Tibial artery (tissue), 4 donors: ENCODE data around the gene TRAPPC14.

Source experiments
- DNase-seq, 2 donors: peaks; one replicate each; pipeline ENCODE4 v3.0.0-alpha.2; 2019
- H3K27ac ChIP-seq, 2 donors: fragments of 200-600 bp; sonication (generic) in 1 of 2; 1 replicate in 1 of 2; 2 replicates in 1 of 2; pipeline ENCODE4 v1.5.1; 2018 to 2019; ENCODE audit warnings: mild to moderate bottlenecking in 1 of 2
- H3K27me3 ChIP-seq, 2 donors: fragments of 200-600 bp; sonication (generic) in 1 of 2; one replicate each; pipeline versions ENCODE4 v1.5.1 to v1.6.0; 2016 to 2019
- H3K36me3 ChIP-seq, 3 donors: fragments of 200-600 bp; sonication (generic) in 2 of 3; one replicate each; pipeline ENCODE4 v1.5.1; 2016 to 2019; ENCODE audit warnings: mild to moderate bottlenecking in 2 of 3
- H3K4me1 ChIP-seq, 4 donors: fragments of 200-600 bp; sonication (generic) in 2 of 4; 1 replicate in 3 of 4; 2 replicates in 1 of 4; pipeline ENCODE4 v1.5.1; 2016 to 2019
- H3K4me3 ChIP-seq, 2 donors: fragments of 200-600 bp; sonication (generic) in 1 of 2; 1 replicate in 1 of 2; 2 replicates in 1 of 2; pipeline ENCODE4 v1.5.1; 2018 to 2019; ENCODE audit warnings: mild to moderate bottlenecking in 2 of 2
- H3K9me3 ChIP-seq, 3 donors: fragments of 200-600 bp; sonication (generic) in 1 of 3; one replicate each; pipeline ENCODE4 v1.5.1; 2016 to 2019
- intact Hi-C: fragments of 100-400 bp; cut with DNase I; formaldehyde crosslinking; loops from one replicate; pipeline ENCODE4 v1.15.0; 2023; ENCODE audit warnings: low total_unique reads
- TF ChIP-seq, protein P1 (sequence below), 2 experiments: fragments of 200-600 bp in 1 of 2; fragments of 450-650 bp in 1 of 2; IDR thresholded peaks; one replicate each; pipeline ENCODE4 v1.5.1; 2017 to 2019; ENCODE audit warnings: antibody characterized with exemption in 2 of 2, mild to moderate bottlenecking in 1 of 2, moderate library complexity in 1 of 2

Gene TRAPPC14

GRCh38 chr7:100177045-100178001 lies 18.8 kb upstream of the TRAPPC14 start, which contains the start of the genes GPC2 and STAG3:
TSS of gene GPC2 (minus strand) at chr7:100177381. CDS start at chr7:100177199, 182 bp downstream.
TSS of gene STAG3 (plus strand) at chr7:100177918. CDS start at chr7:100180557, 2,639 bp downstream.
- H3K27ac ChIP-seq, result peak within 1 kb of the TSS; percentile 23 to 29

DNA sequence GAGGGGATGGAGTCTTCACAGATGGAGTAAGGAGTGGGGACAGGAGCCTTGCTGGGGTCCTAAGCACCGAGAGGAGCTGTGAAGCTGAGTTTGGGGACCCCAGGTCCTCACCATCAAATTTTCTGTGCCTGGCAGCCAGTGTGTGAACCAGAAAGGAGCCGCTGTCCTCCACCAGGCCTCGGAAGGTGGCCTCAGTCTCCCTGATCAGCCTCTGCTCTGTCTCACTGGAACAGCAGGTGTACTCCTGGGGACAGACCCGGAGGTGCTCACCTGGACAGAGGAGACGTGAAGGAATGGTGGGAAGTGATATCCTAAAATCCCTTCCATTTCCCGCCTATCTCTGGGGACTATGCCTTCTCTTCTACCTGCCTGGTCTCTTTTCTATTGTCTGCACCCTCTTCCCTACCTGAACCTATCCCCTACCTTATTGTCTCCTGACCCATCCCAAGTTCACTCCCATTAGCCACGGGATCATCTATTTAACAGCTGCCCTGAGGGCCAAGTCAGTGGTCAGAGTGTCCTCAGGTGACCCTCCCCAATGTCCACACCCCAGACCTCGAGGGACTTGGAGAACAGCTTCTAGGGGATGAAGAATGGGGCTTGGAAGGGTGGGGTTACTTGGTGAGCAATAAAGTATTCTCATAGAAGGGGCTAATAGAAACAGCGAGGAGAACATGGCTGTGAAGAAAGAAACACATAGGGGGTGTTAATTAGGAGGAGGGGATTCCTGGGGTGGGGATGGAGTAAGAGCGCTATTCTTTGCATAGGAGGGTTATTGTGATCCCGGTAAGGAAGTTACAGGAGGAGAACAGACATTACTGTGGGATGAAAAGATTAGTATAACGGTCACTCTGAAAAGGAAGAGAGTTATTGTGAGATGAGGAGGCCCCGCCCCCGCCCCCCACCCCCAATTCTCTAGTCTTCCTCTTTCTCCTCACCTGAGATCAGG lies 17.8 kb upstream of the TRAPPC14 start:
- Histone ChIP-seq H3K27me3 (peaks cover 0 to 19% of the 10 kb centered on the region in 2 donors), H3K4me1 (peaks cover 0 to 24% (median 17%) of the 10 kb centered on the region in 4 donors), H3K27ac (peak overlapping the region in 1 of 2 donors; percentile 23), H3K4me3 (peak overlapping the region; percentile 42 to 59), H3K36me3 (no peaks in the 10 kb centered on the region), H3K9me3 (no peaks in the 10 kb centered on the region)
- TF ChIP-seq, protein P1, sequence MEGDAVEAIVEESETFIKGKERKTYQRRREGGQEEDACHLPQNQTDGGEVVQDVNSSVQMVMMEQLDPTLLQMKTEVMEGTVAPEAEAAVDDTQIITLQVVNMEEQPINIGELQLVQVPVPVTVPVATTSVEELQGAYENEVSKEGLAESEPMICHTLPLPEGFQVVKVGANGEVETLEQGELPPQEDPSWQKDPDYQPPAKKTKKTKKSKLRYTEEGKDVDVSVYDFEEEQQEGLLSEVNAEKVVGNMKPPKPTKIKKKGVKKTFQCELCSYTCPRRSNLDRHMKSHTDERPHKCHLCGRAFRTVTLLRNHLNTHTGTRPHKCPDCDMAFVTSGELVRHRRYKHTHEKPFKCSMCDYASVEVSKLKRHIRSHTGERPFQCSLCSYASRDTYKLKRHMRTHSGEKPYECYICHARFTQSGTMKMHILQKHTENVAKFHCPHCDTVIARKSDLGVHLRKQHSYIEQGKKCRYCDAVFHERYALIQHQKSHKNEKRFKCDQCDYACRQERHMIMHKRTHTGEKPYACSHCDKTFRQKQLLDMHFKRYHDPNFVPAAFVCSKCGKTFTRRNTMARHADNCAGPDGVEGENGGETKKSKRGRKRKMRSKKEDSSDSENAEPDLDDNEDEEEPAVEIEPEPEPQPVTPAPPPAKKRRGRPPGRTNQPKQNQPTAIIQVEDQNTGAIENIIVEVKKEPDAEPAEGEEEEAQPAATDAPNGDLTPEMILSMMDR (IDR thresholded peaks at IDR 0.05), result no peak
- intact Hi-C loops, result no loop called here
- no peak for DNase-seq

More at GRCh38 chr7:100177045-100178001, 18.8 kb upstream of the TRAPPC14 start, which contains the start of the genes GPC2 and STAG3:
- TF ChIP-seq, protein P1 (IDR thresholded peaks at IDR 0.05), result no peak
- H3K4me3 ChIP-seq, result peak within 1 kb of the TSS; percentile 42 to 59
- intact Hi-C loops, result no loop called here
- H3K27me3 ChIP-seq, result peaks cover 0 to 12% of the 10 kb centered on the region in 2 donors
- DNase-seq, result peak; percentile 91 to 95
- no peaks in the 10 kb centered on the region for H3K36me3 ChIP-seq
- no peaks in the 10 kb centered on the region for H3K9me3 ChIP-seq
- H3K4me1 ChIP-seq, result peaks cover 0 to 18% (median 13%) of the 10 kb centered on the region in 4 donors

GRCh38 chr7:100175296-100175935 lies 16.9 kb upstream of the TRAPPC14 start:
- TF ChIP-seq, protein P1 (IDR thresholded peaks at IDR 0.05), result no peak

GRCh38 chr7:100174582-100174981 lies 16.1 kb upstream of the TRAPPC14 start:
- H3K9me3 ChIP-seq, result no peaks in the 10 kb centered on the region
- no peak overlapping the region for H3K27ac ChIP-seq
- no peak overlapping the region for H3K4me3 ChIP-seq
- DNase-seq, result no peak
- intact Hi-C loops, result no loop called here
- peaks cover 0 to 23% of the 10 kb centered on the region in 2 donors for H3K27me3 ChIP-seq
- H3K36me3 ChIP-seq, result no peaks in the 10 kb centered on the region
- H3K4me1 ChIP-seq, result peaks cover 0 to 28% (median 20%) of the 10 kb centered on the region in 4 donors
- TF ChIP-seq, protein P1 (IDR thresholded peaks at IDR 0.05), result no peak

More at GRCh38 chr7:100175296-100175935, 16.9 kb upstream of the TRAPPC14 start:
- Histone ChIP-seq H3K9me3 (no peaks in the 10 kb centered on the region), H3K27ac (no peak overlapping the region), H3K36me3 (no peaks in the 10 kb centered on the region), H3K4me3 (no peak overlapping the region), H3K4me1 (peaks cover 0 to 28% (median 20%) of the 10 kb centered on the region in 4 donors), H3K27me3 (peaks cover 0 to 23% of the 10 kb centered on the region in 2 donors)
- DNase-seq, result no peak
- intact Hi-C loops, result no loop called here
